Measurements from ENCODE around the gene DNAJB13.

DNA sequence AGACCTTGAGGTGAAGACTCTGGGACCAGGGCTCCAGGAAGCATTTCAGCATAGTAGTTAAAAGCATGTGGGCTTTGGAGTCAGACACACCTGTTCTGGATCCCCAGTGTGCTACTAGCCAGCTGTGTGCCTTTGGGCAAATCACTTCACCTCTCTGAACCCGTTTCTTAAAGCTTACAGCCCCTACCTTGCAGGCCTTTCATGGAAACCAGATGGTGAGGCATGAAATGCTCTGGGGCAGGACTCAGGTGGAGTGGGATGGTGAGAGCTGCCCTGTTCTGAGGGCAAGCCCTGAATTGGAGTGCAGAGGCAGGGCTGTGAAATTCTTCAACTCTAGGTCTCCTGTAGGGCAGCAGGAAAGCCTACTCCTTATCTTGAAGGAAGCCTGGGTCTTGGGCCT is 21.4 kb downstream of the DNAJB13 start:
- TF ChIP-seq, protein P1, sequence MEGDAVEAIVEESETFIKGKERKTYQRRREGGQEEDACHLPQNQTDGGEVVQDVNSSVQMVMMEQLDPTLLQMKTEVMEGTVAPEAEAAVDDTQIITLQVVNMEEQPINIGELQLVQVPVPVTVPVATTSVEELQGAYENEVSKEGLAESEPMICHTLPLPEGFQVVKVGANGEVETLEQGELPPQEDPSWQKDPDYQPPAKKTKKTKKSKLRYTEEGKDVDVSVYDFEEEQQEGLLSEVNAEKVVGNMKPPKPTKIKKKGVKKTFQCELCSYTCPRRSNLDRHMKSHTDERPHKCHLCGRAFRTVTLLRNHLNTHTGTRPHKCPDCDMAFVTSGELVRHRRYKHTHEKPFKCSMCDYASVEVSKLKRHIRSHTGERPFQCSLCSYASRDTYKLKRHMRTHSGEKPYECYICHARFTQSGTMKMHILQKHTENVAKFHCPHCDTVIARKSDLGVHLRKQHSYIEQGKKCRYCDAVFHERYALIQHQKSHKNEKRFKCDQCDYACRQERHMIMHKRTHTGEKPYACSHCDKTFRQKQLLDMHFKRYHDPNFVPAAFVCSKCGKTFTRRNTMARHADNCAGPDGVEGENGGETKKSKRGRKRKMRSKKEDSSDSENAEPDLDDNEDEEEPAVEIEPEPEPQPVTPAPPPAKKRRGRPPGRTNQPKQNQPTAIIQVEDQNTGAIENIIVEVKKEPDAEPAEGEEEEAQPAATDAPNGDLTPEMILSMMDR (IDR thresholded peaks at IDR 0.05; ENCODE audit: insufficient read depth, low read length, poor library complexity, severe bottlenecking) = no peak
- no peak for TF ChIP-seq EZH2phosphoT487 (conservative IDR thresholded peaks at IDR 0.05; ENCODE audit: low read length)

Measured in SU-DHL-6 (cell line).